Gastroesophageal sphincter (tissue), 3 donors: ENCODE results near the gene KCNMA1.

Experiments used
- CTCF ChIP-seq, 4 experiments: fragments of 200-600 bp in 2 of 4; fragments of 450-650 bp in 2 of 4; sonication (generic) in 1 of 4; IDR thresholded peaks; one replicate each; pipeline ENCODE4 v1.5.1; 2017 to 2019; ENCODE audit warnings: antibody characterized with exemption in 4 of 4, mild to moderate bottlenecking in 2 of 4, moderate library complexity in 2 of 4
- EP300 ChIP-seq: sonication (generic); formaldehyde crosslinking; IDR thresholded peaks from one replicate; pipeline ENCODE4 v1.6.1; 2017; ENCODE audit warnings: antibody characterized with exemption, mild to moderate bottlenecking

- no peak for TF ChIP-seq EP300
- no peak for TF ChIP-seq CTCF (IDR thresholded peaks at IDR 0.05)
Observed at GRCh38 chr10:77024461-77024860, 613.1 kb downstream of the KCNMA1 start.
